ENCODE data around the gene GNA14.
"Not testable (repeated sequence)": the region's sequence is repeated elsewhere in the genome, so short reads cannot be mapped to it uniquely, and the experiment has no call there.

Gene GNA14

DNA sequence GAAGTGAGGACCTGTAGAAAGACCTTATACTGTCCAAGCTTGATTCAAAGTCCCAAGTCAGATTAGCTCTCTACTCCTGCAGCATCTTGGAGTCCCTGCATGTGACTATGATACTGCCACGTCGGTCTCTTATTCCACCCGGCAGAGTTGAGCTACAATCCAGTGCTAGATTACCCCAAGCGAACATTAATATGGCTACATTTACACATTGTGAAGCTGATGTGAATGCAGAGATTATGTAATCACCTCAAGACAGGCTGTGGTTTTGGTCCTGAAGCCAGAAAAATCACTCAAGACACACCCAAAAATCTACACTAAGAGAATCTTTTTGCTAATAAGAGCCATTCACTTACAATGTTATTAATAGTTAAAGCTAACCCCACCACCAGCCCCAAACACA, 116.7 kb downstream of the GNA14 start:
- DNase-seq = no peak

DNA sequence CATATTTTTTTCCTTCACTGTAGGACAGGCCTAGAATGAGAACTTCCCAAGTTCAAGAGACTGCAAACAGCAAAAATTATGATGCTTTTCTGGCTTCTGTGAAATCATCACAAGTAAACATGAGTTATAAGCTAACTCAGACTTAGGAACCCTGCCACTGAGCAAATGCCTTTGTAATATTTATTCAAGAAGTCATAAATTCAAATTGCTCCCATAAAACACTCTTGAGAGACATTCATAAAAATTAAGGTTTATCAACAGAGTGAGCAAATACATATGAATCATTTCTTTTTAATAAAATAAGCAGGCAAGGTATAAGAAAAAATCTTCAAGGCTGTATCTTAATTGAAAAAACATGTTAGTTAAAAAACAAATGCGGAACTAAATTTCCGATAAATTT, 124.2 kb downstream of the GNA14 start:
- DNase-seq = no peak

DNA sequence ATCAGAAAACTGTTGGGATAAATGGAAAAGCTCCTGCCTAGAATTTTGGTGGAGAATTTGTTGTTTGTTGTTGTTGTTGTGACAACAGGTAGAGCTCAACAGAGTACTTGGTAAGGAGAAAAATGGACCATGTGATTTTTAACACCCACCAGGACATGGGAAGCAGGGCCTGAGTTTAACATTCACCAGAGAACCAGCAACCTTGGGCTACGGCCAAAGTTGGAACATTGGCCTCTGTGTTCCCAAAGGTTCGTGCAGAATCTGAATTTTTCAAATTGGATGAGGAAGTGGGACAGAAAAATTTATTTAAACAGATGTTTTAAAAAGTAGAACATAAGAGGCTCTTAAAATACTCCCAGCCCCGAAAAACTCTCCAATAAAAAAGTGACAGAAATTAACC, 127.0 kb downstream of the GNA14 start:
- DNase-seq = no peak

DNA sequence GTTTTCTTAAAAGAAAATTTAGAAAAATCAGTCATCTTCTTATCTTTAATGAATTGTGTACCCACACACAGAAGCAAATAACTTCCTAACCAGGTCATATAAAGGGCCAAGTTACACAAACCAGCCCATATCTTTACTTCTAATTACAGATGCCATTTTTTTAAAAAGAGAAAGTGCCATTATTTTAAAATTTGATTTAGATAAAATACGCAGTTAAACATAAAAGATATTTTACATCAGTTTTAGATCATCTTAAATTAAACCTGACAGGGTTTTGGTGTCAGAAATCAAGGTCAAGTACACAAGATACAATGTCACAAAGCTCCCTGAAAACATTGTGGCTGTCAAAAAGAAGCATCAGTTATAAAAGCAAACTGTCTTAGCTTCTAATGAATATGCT, 129.4 kb downstream of the GNA14 start:
- no peak for DNase-seq

DNA sequence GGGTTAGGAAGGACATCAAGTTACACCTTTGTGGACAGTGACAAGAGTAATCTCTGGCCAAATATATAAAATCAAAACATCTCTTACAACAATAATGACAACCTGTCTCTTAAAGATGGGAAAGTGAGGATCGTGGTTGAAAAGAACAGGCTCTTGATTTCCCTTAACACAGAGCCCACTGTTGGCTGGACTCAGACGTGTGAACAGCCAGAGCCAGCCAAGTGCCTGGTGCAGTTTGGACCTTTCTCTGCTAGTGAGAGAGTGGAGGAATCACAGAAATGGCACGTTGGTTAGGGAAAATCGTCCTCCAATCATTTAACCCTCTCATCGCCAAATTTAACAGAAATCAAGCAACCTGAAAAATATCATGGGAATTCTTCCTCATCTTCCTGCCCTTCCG, 131.3 kb downstream of the GNA14 start:
- no peak for DNase-seq

DNA sequence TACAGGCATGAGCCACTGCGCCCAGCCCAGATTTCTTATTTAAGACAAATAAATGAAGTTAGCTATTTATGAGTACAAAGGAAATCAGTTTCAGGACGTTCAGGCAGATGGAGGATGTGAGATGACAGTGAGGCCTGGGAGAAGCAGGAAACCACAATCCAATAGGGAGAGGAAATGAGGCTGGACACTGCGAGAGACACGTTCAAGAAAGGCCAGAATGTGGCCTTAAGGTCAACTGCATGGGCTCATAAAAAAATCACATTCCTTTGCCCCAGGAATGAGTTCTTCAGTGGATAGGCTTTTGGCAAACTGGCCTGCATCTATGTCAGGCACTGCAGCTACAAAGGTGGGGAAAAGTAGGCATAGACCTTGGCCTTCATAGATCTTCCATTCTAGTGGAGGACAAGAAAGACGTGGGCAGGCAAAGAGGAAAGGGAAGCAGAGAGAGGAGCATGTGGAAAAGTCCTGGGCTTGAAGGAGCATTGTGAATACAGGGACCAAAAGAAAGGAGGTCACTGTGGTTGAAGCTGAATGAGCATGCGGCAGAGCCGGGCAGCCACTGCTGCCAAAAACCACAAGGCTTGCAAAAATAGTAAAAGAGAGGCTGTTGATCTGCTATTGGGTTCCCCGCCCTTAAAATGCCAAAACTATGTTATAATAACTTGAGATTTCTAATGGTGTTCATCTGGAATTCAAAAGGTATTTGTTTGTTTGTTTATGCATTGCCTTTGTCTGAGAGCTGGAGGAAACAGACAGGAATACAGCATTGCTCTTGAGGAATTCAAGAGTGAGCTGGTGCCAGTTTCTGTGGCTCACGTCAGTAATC, 133.0 kb downstream of the GNA14 start:
- no peak for DNase-seq

DNA sequence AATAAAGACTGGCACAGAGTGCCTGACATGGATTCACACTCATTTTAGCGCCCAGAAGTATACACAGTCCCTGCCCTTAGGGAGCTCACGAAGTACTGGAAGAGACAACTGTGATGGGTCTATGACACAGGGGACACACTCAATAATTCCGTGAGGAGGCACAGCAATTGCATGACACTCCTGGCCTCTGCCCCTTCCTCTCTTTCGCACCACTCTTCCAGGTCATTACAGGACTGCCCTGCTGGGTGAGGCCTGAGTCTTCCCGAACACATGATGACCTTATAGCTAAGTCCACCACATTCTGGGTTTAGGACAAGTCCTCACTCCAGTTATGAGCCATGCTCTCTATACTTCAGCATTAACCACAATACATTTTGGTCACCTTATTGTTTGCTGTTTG, 134.7 kb downstream of the GNA14 start:
- no peak for DNase-seq

DNA sequence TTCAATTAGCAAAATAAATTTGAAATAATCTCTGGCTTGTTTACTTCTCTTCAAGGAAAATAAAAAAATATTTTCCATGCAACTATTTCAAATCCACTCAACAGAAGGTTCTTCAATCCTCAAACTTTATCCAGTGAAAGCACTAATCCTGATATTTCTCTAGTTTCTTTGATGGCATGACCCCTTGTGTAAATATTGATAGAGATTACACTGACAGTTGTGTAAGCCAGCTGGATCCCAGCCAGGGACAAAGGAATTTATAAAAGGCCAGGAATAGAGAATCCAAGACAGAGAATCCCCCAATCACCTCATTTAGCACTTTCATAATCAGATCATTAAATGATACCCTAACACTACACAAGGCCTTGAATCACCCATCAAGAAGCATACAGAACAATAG, 135.2 kb downstream of the GNA14 start:
- peak; percentile 34 for DNase-seq

DNA sequence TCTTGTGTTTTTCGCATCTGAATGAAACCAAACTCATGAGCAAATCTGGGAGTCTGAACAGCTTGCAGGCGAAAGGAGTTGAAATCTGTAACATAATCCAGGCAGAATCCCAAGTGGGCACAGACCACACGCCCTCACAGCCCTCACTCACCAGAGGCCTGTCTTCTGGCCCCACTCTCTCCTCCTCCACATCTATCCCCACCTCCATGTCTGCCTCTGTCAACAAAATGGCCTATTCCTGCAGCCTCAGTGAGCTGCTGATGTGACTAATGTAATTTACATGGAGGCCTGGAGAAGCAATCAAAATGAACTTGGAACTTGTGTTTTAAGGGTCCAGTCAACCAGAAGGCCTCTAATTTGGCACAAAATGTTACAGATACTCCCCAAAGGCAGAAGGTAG, 136.6 kb downstream of the GNA14 start:
- DNase-seq = no peak

DNA sequence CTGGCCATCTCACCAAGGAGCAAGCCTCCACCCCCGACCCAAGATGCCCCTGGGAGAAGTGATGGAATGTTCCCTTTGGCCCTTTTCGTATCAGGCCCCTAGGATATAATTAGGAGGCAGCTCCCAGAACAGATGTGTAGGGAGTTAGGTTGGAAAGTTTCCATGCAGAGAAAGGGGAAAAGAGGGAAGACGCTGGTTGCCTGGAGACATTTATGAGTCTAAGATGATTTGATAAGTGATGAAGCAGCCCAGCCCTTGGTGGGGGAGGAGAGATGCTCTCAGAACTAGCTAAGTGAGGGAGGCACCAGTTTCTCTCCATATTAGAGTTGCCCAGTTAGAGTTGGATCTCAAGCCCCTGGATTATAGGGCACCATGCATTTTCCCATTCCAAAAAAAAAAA, 137.5 kb downstream of the GNA14 start:
- no peak for DNase-seq

DNA sequence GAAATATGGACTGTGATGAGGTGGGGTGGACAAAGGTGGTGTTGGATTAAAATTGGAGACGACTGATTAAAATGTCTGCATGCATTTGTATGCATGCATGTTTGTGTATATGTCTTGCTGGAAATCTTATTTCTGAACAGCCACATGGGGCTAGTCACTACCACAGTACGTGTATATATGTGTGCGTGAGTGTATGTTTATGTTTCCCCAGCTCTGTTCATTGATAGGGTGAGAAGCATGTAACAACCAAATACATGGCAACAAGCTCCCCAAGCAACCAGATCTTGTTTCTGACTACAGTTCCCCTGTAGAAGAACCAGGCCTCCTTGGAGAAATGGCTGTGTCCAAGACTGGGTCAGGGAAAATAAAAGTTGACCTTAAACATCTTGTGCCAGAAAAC, 139.7 kb downstream of the GNA14 start:
- no peak for DNase-seq

DNA sequence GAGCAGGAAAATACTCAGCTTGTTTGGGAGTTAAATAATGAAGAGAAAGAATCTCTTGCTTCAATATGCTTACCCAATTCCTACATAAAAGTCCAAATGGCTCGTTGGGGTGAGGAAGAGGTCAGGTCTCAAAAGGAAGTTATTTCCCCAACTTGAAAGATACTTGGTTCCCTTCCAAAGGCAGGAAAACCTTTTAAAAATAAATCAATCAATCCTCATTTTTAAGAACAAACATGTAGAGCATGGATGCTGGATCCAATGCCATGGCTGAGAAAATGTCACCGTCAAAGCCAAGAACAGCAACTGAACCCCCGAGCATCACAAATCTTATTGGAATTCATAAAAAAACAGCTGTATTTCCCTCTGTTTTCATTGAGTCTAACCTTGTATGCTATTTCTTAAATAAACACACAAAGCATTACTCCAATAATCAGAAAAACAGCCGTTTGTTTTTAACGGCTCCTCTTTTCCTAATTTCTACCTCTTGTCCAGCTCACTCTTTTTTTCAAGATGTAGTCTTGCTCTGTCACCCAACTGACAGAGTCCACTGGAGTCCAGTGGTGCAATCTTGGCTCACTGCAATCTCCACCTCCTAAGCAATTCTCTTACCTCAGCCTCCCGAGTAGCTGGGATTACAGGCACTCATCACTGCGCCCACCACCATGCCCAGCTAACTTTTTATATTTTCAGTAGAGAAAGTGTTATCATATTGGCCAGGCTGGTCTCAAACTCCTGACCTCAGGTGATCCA, 140.7 kb downstream of the GNA14 start:
- DNase-seq = peak; percentile 19

DNA sequence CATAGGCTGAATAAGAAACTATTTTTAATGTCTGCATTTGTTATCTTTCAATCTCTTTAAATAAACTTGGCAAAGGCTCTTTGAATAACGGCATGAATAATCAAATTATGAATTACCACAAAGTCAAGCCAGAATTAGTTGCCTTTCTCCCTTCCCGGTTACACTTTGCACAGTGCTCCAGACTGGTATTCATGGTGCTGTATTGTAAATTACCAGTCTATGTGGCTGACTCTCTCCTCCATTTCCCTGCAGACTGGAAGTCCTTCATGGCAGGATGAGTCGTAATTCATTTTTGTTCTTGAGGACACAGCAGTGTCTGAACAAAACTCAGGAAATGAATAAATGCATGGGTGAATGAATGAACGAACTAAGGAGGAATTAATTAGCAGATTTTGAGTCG, 142.9 kb downstream of the GNA14 start:
- no peak for DNase-seq

DNA sequence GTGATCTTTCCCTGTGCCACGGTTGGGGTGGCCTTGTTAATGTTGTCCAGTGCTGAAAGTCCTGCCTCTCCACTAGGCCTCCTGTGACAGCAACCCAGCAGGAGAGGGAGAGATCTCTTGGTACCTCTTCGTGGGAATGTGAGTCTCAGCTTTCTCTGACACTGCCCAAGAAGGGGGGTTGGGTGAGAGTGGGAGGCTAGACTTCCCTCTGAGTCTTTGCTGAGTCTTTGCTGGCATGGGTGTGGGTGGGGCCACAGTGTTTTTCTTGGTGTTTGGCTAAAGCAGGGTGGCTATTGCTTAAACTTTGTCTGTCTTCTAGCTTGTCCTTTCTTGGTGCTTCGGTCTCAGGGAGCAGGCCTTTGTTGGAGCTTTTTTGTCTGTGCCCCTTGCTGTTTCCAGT, 145.6 kb downstream of the GNA14 start:
- DNase-seq = no peak

DNA sequence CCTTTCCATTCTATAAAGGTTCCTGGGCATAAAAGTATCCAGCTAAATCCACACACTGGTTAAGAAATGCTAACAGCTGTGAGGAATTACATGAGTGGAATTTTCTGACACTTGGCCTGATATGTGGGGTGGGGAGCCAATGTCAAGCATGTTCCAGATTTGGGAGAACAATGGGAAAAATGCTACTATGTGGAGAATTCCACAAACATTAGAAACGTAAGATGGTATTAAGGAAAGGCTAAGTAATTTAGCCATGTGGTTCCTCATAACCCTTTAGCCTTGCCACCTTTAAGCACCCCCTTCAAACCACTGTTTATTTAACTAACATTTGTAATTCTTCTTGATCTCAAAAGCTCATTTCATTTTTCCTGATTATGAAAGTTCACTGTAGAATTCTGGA, 149.2 kb downstream of the GNA14 start:
- DNase-seq = no peak

DNA sequence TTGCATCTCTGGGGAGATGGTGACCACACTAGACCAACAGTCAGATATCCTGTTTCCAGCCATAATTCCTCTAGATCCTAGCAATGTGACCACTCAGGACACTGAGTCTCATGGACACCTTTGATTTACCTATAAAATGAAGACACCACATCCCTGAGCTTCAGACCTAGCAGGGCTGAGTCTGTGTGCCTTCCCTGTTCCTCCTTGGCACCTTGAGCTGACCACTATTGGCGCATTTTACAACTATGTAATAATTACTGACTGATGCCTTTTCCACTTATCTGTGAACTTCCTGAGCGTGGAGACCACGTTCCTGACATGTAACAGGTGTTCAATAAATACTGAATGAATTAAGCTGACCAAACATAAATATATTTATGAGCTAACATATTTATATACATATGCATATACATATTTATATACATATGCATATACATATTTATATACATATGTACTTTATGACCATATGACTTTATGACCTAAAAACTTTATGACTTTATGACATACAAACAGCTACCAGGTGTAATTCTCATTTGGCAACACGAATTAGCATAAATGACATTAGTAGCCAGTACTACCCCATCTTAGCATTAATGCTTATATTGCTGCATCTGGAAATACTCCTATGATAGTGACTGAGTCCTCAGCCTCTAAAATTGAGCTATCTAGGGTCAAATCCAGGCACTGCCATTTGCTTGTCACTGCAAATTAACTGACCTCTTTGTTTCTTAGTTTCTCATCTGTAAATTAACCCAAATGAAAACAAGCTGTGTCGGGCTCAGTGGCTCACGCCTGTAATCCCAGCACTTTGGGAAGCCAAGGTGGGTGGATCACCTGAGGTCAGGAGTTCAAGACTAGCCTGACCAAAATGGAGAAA, 150.6 kb downstream of the GNA14 start:
- DNase-seq = no peak

DNA sequence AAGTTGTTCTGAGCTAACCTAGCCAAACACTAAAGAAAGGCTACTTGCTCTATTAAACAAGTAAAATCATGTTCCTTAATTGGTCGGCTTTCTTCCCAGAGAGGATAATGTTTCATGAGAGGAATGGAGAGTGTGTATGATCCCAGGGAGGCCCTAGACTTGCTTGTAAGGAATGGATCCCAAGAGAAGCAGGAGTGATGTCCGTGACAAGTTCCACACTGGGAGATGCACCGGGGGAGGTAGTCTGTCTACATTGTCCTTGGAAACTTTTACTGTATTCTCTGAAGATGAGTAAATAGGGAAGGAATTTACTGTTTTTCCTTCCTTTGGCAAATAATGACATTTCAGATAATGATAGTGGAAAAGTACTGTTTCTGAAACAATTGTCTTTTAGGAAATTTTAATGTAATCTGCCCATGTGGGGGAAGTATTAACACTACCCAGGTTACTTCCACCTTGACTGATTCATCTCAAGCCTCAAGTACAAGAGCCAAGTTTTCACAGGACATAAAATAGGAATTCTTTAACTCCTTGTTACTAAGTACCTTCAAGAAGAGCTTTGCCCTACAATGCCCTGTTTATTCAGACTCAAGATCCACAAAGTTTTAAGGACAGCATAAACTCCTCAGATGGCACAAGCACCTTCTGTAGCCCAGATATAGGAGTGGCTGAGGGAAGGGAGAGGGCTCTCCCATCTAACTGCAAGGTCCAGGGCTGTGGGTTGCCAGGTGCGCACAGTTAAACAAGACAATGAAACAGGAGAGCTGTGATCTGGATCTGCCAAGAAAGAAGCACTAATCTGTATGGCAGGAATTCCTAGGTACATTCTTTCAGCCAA, 152.1 kb downstream of the GNA14 start:
- peak; percentile 56 for DNase-seq

DNA sequence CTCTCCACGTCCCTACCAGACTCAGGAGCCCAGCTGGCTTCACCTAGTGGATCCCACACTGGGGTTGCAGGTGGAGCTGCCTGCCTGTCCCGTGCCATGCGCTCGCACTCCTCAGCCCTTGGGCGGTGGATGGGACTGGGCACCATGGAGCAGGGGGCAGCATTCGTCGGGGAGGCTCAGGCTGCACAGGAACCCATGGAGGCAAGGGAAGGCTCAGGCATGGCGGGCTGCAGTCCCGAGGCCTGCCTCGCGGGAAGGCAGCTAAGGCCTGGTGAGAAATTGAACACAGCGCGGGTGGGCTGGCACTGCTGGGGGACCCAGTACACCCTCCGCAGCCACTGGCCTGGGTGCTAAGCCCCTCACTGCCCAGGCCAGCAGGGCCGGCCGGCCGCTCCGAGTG, 157.8 kb downstream of the GNA14 start:
- not testable (repeated sequence) for DNase-seq

DNA sequence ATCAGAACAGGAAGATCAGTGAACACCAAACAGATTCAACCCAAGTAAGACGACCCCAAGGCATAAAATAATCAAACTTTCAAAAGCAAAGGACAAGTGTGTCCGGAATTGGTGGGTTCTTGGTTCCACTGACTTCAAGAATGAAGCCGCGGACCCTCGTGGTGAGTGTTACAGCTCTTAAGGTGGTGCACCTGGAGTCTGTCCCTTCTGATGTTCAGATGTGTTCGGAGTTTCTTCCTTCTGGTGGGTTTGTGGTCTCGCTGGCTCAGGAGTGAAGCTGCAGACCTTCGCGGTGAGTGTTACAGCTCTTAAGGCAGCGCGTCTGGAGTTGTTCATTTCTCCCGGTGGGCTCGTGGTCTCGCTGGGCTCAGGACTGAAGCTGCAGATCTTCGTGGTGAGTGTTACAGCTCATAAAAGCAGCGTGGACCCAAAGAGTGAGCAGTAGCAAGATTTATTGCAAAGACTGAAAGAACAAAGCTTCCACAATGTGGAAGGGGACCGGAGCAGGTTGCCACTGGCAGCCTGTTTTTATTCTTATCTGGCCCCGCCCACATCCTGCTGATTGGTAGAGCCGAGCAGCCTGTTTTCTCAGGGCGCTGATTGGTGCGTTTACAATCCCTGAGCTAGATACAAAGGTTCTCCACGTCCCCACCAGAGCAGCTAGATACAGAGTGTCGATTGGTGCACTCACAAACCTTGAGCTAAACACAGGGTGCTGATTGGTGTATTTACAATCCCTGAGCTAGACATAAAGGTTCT, 158.5 kb downstream of the GNA14 start:
- DNase-seq = not testable (repeated sequence)

DNA sequence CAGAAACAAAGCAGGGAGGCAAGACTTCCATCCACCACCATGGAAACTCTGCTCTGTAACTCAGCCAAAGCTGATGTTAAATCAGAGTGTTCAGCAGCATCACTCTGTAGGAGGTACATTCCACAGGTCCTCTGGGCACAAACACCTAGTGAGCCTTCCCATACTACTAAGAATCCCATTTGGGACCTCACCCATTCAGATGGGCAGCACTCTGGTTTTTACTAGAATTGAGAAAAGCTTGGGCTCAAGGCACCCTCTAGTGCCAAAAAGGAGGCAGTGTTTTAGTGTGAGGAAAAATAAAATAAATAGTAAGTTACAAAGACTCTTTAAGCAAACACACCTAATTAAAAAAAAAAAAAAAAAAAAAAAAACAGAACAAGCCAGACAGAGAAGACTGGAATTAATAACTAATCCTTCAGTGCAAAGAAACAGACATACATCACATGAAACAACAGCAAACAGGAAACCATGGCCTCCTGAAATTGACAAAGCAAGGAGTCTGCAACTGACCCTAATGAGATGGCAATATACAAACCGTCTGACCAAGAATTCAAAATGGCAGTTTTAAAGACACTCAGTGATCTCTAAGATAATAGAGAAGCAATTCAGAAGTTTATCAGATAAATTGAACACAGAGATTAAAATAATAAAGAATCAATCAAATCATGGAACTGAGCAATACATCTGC, 159.5 kb downstream of the GNA14 start:
- no peak for DNase-seq

DNA sequence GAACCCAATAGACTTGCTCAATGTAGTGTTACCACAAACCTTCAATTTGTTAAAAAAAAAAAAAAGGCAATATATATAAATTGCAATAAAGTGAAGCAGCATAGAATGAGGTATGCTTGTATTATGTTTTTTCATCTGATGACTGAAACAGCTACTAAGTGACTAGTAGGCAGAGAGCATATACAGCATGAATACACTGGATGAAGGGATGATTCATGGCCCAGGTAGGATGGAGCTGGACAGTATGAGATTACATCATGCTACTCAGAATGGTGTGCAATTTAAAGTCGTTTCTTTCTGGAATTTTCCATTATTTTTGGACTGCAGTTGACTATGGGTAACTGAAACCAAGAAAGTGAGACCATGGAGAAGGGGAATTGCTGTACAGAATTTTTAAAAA, 161.2 kb downstream of the GNA14 start:
- DNase-seq = no peak
